ENCODE results near the gene GULP1.

DNA sequence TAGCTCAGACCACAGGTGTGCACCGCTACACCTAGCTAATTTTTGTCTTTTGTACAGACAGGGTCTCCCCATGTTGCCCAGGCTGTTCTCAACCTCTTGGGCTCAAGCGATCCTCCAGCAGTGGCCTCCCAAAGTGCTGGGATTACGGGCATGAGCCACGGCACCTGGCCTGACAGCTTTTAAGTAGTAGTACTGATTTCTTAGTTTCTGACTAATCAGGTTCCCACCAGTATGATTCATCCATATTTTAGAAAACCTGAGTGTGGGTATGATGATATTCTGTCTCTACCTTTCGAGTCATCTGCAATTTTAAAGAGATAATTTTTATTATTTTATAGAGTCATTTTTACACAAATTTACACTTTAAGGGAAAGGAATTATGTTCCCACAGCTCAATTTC is 46.4 kb upstream of the GULP1 start:
- TF ChIP-seq, protein P1, sequence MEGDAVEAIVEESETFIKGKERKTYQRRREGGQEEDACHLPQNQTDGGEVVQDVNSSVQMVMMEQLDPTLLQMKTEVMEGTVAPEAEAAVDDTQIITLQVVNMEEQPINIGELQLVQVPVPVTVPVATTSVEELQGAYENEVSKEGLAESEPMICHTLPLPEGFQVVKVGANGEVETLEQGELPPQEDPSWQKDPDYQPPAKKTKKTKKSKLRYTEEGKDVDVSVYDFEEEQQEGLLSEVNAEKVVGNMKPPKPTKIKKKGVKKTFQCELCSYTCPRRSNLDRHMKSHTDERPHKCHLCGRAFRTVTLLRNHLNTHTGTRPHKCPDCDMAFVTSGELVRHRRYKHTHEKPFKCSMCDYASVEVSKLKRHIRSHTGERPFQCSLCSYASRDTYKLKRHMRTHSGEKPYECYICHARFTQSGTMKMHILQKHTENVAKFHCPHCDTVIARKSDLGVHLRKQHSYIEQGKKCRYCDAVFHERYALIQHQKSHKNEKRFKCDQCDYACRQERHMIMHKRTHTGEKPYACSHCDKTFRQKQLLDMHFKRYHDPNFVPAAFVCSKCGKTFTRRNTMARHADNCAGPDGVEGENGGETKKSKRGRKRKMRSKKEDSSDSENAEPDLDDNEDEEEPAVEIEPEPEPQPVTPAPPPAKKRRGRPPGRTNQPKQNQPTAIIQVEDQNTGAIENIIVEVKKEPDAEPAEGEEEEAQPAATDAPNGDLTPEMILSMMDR (IDR thresholded peaks at IDR 0.05): no peak
- no peak for TF ChIP-seq POLR2A (IDR thresholded peaks at IDR 0.05)
